Erythroblast (primary cell): ENCODE data around the gene IFI6.
"Not testable (repeated sequence)": the region's sequence is repeated elsewhere in the genome, so short reads cannot be mapped to it uniquely, and the experiment has no call there.

Experiments
- DNase-seq, 2 experiments: peaks; one replicate each; lab custom pipeline; 2025; lab: John Stamatoyannopoulos, UW
- GATA1 ChIP-seq: IDR thresholded peaks from 2 replicates; pipeline ENCODE4 v1.6.1; 2011; ENCODE audit warnings: low read depth, mild to moderate bottlenecking, control low read depth, low read length, moderate library complexity
- POLR2A ChIP-seq: IDR thresholded peaks from 2 replicates; pipeline ENCODE4 v1.6.1; 2011; ENCODE audit warnings: mild to moderate bottlenecking, low read length

Gene IFI6

GRCh38 chr1:27621051-27621920, 50.7 kb downstream of the IFI6 start:
- TF ChIP-seq POLR2A (no peak), GATA1 (no peak)
- DNase-seq, result no peak

GRCh38 chr1:27619782-27620438, 52.1 kb downstream of the IFI6 start:
- DNase-seq, result not testable (repeated sequence)

DNA sequence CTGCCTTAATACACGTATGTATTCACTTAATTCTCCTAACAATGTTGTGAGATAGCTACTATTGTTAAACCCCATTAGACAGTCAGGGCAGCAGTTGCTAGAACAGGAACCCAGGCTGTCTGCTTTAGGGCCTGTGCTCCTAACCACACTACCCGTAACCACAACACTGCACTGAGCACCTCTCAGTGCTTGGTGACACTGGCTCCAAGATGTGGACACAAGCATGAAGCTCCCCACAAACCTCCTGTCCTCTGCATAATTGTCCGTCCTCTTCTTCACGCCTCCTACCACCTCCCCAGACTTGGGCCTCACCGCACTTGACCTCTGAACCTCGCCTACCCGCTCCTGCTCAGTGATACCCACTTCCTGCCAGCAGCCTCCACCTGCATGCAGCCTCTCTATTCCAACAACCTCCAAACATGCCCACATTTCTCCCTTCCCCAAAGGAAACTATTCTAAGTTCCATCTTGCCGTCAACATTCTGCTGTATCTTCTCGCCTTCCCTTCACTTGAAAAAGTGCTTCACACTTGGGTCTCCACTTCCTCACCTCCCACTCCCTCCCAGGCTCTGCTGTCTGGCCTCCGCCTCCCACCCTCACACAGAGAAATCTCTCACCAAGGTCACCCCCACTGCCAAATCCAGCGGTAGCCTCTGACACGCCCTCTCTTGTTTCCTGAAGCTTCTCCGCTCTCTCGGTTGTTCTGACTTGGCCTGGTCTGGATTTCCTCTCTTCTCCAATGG, 53.5 kb downstream of the IFI6 start:
- DNase-seq, result no peak
- TF ChIP-seq POLR2A, result no peak
- no peak for TF ChIP-seq GATA1

GRCh38 chr1:27617420-27617819, 54.6 kb downstream of the IFI6 start:
- TF ChIP-seq POLR2A, result no peak
- no peak for TF ChIP-seq GATA1
- DNase-seq, result no peak

- TF ChIP-seq POLR2A (no peak), GATA1 (no peak)
- no peak for DNase-seq
Observed at GRCh38 chr1:27616441-27616840, 55.6 kb downstream of the IFI6 start.
